OCI-LY7 (cell line): ENCODE results near the gene RNF144A. TPM values are rescaled to one million over a fixed set of nuclear protein-coding genes. Genes with fewer than 3 reads are reported as not detected.

Experiments used
- BruUV-seq: library from RNA; stranded (reverse); fragments of 400-500 nt; replicated peaks from 2 replicates; lab custom pipeline; 2021; lab: Mats Ljungman, UMichigan
- CTCF ChIA-PET: fragments of 300-600 bp; sonication (Branson Sonifier 250); formaldehyde crosslinking; loops from one replicate; lab custom pipeline; 2022; ENCODE audit warnings: antibody characterized with exemption; ENCODE audit not compliant: unreplicated experiment; lab: Charles Lee
- POLR2A ChIA-PET: fragments of 300-600 bp; sonication (Branson Sonifier 250); formaldehyde crosslinking; loops from one replicate; lab custom pipeline; 2022; ENCODE audit warnings: antibody characterized with exemption; lab: Charles Lee
- DNase-seq: peaks from one replicate; pipeline ENCODE4 v3.0.0-alpha.2; 2015; ENCODE audit warnings: low spot score
- H2AFZ ChIP-seq: fragments of 200-600 bp; sonication (generic), shearing (Covaris generic); 2 replicates; pipeline ENCODE4 v1.6.1; 2014; ENCODE audit warnings: mild to moderate bottlenecking, antibody characterized with exemption, low read length, moderate library complexity
- H3K27ac ChIP-seq: fragments of 200-600 bp; sonication (generic); 2 replicates; pipeline ENCODE4 v1.5.1; 2014; ENCODE audit warnings: mixed run types, low read depth, mild to moderate bottlenecking, moderate library complexity, low read length, inconsistent platforms; ENCODE audit not compliant: poor library complexity, severe bottlenecking
- H3K36me3 ChIP-seq: fragments of 200-600 bp; sonication (generic); 2 replicates; pipeline ENCODE4 v1.6.1; 2014; ENCODE audit warnings: mild to moderate bottlenecking, antibody characterized with exemption, low read length, moderate library complexity, mixed read lengths; ENCODE audit not compliant: insufficient read depth
- H3K4me1 ChIP-seq: fragments of 200-600 bp; sonication (generic); 2 replicates; pipeline ENCODE4 v1.5.1; 2014; ENCODE audit warnings: mild to moderate bottlenecking, low read length; ENCODE audit not compliant: insufficient read depth, poor library complexity, severe bottlenecking
- H3K4me2 ChIP-seq: fragments of 200-600 bp; sonication (generic); 2 replicates; pipeline ENCODE4 v1.6.1; 2014; ENCODE audit warnings: mild to moderate bottlenecking, low read length
- H3K4me3 ChIP-seq: fragments of 200-600 bp; sonication (generic); 2 replicates; pipeline ENCODE4 v1.5.1; 2014; ENCODE audit warnings: mild to moderate bottlenecking, low read depth, low read length; ENCODE audit not compliant: poor library complexity, severe bottlenecking
- H3K79me2 ChIP-seq: fragments of 200-600 bp; sonication (generic); 2 replicates; pipeline ENCODE4 v1.6.1; 2016; ENCODE audit warnings: low read depth, mild to moderate bottlenecking, low read length, moderate library complexity, mixed read lengths; ENCODE audit not compliant: insufficient read depth
- H3K9me2 ChIP-seq: fragments of 200-600 bp; sonication (generic); 2 replicates; pipeline ENCODE4 v1.6.1; 2016; ENCODE audit warnings: mild to moderate bottlenecking, low read length, mixed read lengths; ENCODE audit not compliant: insufficient read depth
- H3K9me3 ChIP-seq: fragments of 200-600 bp; sonication (generic); 2 replicates; pipeline ENCODE4 v1.6.1; 2014; ENCODE audit warnings: mild to moderate bottlenecking, mixed run types, low read length, mixed read lengths
- H4K20me1 ChIP-seq: fragments of 200-600 bp; sonication (generic); 2 replicates; pipeline ENCODE4 v1.6.1; 2014; ENCODE audit warnings: mild to moderate bottlenecking, antibody characterized with exemption, low read length, moderate library complexity, mixed read lengths; ENCODE audit not compliant: insufficient read depth
- EZH2phosphoT487 ChIP-seq: fragments of 200-600 bp; sonication (generic); IDR thresholded peaks from 2 replicates; pipeline ENCODE4 v1.6.1; 2018; ENCODE audit warnings: low read depth, borderline replicate concordance, mild to moderate bottlenecking, mixed run types, antibody characterized with exemption, low read length, moderate library complexity, mixed read lengths
- intact Hi-C: fragments of 100-400 bp; cut with micrococcal nuclease; formaldehyde crosslinking; loops from one replicate; pipeline ENCODE4 v1.10.0; 2022; ENCODE audit not compliant: unreplicated experiment
- total RNA-seq, 2 experiments: library from RNA; depleted of rRNA in 1 of 2; stranded (reverse); fragments of >200 nt in 1 of 2; shearing (Covaris generic) in 1 of 2; gene quantifications; 2 replicates each; pipeline ENCODE4 v1.2.3, GENCODE V29; 2014 to 2022
- TF ChIP-seq, protein P1 (sequence below): fragments of 200-600 bp; sonication (generic); conservative IDR thresholded peaks from 2 replicates; pipeline ENCODE4 v1.5.1; 2014; ENCODE audit warnings: mild to moderate bottlenecking, antibody characterized with exemption, low read length, moderate library complexity, mixed read lengths

The RNF144A gene
- total RNA-seq, 2 experiments from 2014 or later = 1.1 to 1.9 TPM

DNA sequence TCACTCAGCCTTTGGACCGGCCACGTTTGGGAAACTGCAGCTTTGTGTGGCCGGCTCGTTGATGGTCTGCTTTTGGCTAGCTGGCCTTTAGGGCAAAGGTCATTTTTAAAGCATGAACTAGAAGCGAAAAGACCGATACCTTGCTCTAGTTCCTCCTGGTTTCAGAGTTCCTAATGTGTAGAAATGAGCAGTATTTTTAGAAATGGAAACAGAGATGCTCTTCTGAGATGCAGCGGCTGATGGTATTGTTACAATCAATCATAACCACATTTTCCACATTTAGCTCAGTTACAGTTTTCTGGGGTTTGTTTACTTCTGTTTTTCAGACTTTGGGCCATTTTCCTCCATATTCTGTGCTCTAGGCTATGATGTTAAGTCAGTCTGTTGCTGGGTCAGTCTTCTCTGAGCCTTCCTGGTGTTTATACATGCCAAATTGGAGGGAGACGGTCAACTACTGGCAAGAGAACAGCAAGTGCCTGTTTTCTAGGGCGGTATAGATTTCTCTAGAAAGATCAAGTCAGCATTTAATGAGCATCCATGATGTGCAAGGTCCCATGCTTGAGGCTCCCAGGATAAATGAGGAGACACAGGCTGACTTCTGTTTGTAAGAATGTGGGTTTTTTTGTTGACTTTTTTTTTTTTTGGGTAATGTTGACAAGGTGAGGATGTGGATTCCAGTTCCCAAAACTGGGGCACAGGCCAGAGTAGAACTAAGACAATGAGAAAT lies 28.0 kb downstream of the RNF144A start:
- TF ChIP-seq, protein P1, sequence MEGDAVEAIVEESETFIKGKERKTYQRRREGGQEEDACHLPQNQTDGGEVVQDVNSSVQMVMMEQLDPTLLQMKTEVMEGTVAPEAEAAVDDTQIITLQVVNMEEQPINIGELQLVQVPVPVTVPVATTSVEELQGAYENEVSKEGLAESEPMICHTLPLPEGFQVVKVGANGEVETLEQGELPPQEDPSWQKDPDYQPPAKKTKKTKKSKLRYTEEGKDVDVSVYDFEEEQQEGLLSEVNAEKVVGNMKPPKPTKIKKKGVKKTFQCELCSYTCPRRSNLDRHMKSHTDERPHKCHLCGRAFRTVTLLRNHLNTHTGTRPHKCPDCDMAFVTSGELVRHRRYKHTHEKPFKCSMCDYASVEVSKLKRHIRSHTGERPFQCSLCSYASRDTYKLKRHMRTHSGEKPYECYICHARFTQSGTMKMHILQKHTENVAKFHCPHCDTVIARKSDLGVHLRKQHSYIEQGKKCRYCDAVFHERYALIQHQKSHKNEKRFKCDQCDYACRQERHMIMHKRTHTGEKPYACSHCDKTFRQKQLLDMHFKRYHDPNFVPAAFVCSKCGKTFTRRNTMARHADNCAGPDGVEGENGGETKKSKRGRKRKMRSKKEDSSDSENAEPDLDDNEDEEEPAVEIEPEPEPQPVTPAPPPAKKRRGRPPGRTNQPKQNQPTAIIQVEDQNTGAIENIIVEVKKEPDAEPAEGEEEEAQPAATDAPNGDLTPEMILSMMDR = no peak
- TF ChIP-seq EZH2phosphoT487 = no peak
- no peaks in the 10 kb centered on the region for H4K20me1 ChIP-seq
- H3K9me2 ChIP-seq = no peaks in the 10 kb centered on the region
- H3K4me1 ChIP-seq = no peaks in the 10 kb centered on the region
- no peak overlapping the region for H3K4me2 ChIP-seq
- no peak for DNase-seq
- intact Hi-C loops = no loop called here
- POLR2A ChIA-PET = no interaction called here
- H3K36me3 ChIP-seq = no peaks in the 10 kb centered on the region
- no peak overlapping the region for H3K27ac ChIP-seq
- BruUV-seq = no TSS peak
- no peaks in the 10 kb centered on the region for H3K79me2 ChIP-seq
- CTCF ChIA-PET = no interaction called here
- no peaks in the 10 kb centered on the region for H3K9me3 ChIP-seq
- no peak overlapping the region for H2AFZ ChIP-seq
- H3K4me3 ChIP-seq = no peak overlapping the region

DNA sequence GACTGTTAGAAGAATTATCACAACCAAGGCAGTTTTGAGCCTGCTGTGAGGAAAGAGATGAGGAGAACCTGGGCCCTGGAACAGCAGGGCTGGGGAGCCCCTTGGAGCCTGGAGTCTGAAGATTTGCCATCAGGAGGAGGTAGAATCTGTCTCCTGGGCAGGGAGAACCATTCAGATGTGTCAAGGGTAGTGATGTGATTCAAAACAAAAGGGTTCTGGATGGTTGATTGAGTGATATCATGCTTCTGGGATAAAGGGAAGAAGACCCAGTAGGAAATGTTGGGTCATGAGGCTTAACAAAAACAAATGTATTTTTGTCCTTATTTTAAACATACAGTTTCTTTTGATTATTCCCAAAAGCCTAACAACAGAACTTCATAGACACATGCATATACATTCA lies 28.6 kb downstream of the RNF144A start:
- Histone ChIP-seq H3K9me2 (no peaks in the 10 kb centered on the region), H3K36me3 (no peaks in the 10 kb centered on the region), H3K9me3 (no peaks in the 10 kb centered on the region), H3K4me3 (no peak overlapping the region), H3K27ac (no peak overlapping the region), H3K4me1 (no peaks in the 10 kb centered on the region), H3K79me2 (no peaks in the 10 kb centered on the region), H4K20me1 (no peaks in the 10 kb centered on the region), H3K4me2 (no peak overlapping the region), H2AFZ (no peak overlapping the region)
- TF ChIP-seq, protein P1 = no peak
- TF ChIP-seq EZH2phosphoT487 = no peak
- ChIA-PET CTCF (no interaction called here), POLR2A (no interaction called here)
- no TSS peak for BruUV-seq
- no peak for DNase-seq
- intact Hi-C loops = no loop called here

DNA sequence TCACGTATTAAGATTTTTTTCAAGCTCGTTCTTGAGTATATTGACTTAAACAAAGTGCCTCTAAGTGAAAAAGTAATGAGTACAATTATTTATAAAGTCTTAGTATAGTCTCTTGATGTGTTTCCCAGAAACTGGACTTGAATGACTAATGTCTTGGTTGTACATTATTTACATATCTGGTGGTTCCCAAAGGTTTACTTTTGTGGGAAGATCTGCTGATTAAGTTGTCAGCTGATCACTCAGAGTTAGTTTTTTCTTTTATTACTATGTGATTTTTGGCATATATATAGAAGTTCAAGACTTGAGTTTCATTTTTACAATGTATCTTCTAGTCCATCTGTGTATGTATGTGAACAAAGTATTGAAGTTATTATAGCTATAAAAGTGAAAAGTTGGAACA lies 29.5 kb downstream of the RNF144A start:
- ChIA-PET POLR2A (interaction anchor here (1.0 to 1.1 kb wide), 2 partner anchors 12 to 15 kb away, joined by 3 read pairs; no protein-coding TSS in a partner anchor), CTCF (no interaction called here)
- TF ChIP-seq EZH2phosphoT487 = no peak
- TF ChIP-seq, protein P1 = no peak
- H4K20me1 ChIP-seq = no peaks in the 10 kb centered on the region
- intact Hi-C loops = no loop called here
- H3K27ac ChIP-seq = no peak overlapping the region
- no peaks in the 10 kb centered on the region for H3K36me3 ChIP-seq
- DNase-seq = no peak
- no peak overlapping the region for H3K4me3 ChIP-seq
- H3K9me3 ChIP-seq = no peaks in the 10 kb centered on the region
- BruUV-seq = no TSS peak
- H3K9me2 ChIP-seq = no peaks in the 10 kb centered on the region
- no peaks in the 10 kb centered on the region for H3K4me1 ChIP-seq
- no peaks in the 10 kb centered on the region for H3K79me2 ChIP-seq
- H3K4me2 ChIP-seq = no peak overlapping the region
- H2AFZ ChIP-seq = no peak overlapping the region
